ENCODE measurements around the gene ACOXL.

ACOXL gene

DNA sequence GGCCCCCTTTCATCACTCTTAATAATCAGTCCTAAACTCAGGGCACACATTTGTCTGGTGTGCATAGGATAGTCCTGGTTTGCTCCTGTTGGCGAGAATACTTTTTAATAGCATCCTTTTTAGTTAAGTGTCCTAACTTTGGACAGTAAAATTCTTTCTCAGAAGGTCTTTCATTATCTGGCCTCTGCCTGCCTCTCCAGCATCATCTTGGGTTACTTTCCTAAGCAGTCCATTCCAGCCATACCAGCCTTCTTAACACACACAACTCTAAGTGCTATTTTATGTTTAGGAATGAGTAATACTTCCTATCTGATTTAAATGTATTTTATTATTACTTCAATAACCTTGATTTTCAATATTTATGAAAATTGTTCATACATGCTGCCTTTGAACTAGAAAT, 151.0 kb downstream of the ACOXL start:
- Histone ChIP-seq H3K36me3 (ENCODE audit: control insufficient read depth in 2 of 2, insufficient read depth in 1 of 2, low read length in 2 of 2) (no peaks in the 10 kb centered on the region), H3K27ac (ENCODE audit: extremely low read depth, low read depth, low read length) (no peak overlapping the region), H3K4me1 (ENCODE audit: control insufficient read depth, insufficient read depth, low read length) (no peaks in the 10 kb centered on the region), H3K4me3 (ENCODE audit: low read depth, low read length) (no peak overlapping the region), H3K9me3 (ENCODE audit: control insufficient read depth, insufficient read depth, low read depth, low read length) (no peaks in the 10 kb centered on the region)
- TF ChIP-seq SCRT2 (tag by site-specific recombination; IDR thresholded peaks at IDR 0.05) = no peak
- no peak for TF ChIP-seq YY2 (tag by site-specific recombination; IDR thresholded peaks at IDR 0.05)
- no peak for TF ChIP-seq TCF7L2 (IDR thresholded peaks at IDR 0.05; ENCODE audit: borderline replicate concordance, low read depth, low read length)
- no peak for TF ChIP-seq ZNF416 (tag by site-specific recombination; IDR thresholded peaks at IDR 0.05)
- TF ChIP-seq ZNF664 (tag by site-specific recombination; IDR thresholded peaks at IDR 0.05) = no peak
- CTCF ChIA-PET = no interaction called here
- POLR2A ChIA-PET = no interaction called here

- H3K9me3 ChIP-seq (ENCODE audit: control insufficient read depth, insufficient read depth, low read depth, low read length) = no peaks in the 10 kb centered on the region
- H3K27ac ChIP-seq (ENCODE audit: extremely low read depth, low read depth, low read length) = no peak overlapping the region
- TF ChIP-seq ZNF707 (tag by site-specific recombination; IDR thresholded peaks at IDR 0.05) = no peak
- no peak for TF ChIP-seq KLF7 (tag by site-specific recombination; IDR thresholded peaks at IDR 0.05; ENCODE audit: borderline replicate concordance)
- ChIA-PET CTCF (interaction anchor here (0.8 to 1.1 kb wide), 2 partner anchors 9 to 32 kb away, joined by 3 to 4 read pairs; no protein-coding TSS in a partner anchor), POLR2A (no interaction called here)
- no peaks in the 10 kb centered on the region for H3K36me3 ChIP-seq (ENCODE audit: control insufficient read depth in 2 of 2, insufficient read depth in 1 of 2, low read length in 2 of 2)
- H3K4me3 ChIP-seq (ENCODE audit: low read depth, low read length) = no peak overlapping the region
- no peaks in the 10 kb centered on the region for H3K4me1 ChIP-seq (ENCODE audit: control insufficient read depth, insufficient read depth, low read length)
Measured at GRCh38 chr2:110885256-110885655, 152.9 kb downstream of the ACOXL start.

GRCh38 chr2:110886826-110887573, 154.6 kb downstream of the ACOXL start:
- H3K4me1 ChIP-seq (ENCODE audit: control insufficient read depth, insufficient read depth, low read length) = no peaks in the 10 kb centered on the region
- H3K36me3 ChIP-seq (ENCODE audit: control insufficient read depth in 2 of 2, insufficient read depth in 1 of 2, low read length in 2 of 2) = no peaks in the 10 kb centered on the region
- no peaks in the 10 kb centered on the region for H3K9me3 ChIP-seq (ENCODE audit: control insufficient read depth, insufficient read depth, low read depth, low read length)
- TF ChIP-seq ZNF184 (tag by site-specific recombination; IDR thresholded peaks at IDR 0.05) (no peak), GLI2 (tag by site-specific recombination; IDR thresholded peaks at IDR 0.05; ENCODE audit: borderline replicate concordance, low read depth) (no peak), BCL11A (tag by site-specific recombination; IDR thresholded peaks at IDR 0.05; ENCODE audit: low read depth) (no peak), ZNF561 (tag by site-specific recombination; IDR thresholded peaks at IDR 0.05; ENCODE audit: borderline replicate concordance) (no peak), BCL11B (tag by site-specific recombination; IDR thresholded peaks at IDR 0.05; ENCODE audit: low read depth) (no peak), ZNF707 (tag by site-specific recombination; IDR thresholded peaks at IDR 0.05) (no peak), GLIS2 (tag by site-specific recombination; IDR thresholded peaks at IDR 0.05) (no peak)
- CTCF ChIA-PET = no interaction called here
- no peak overlapping the region for H3K4me3 ChIP-seq (ENCODE audit: low read depth, low read length)
- POLR2A ChIA-PET = no interaction called here
- H3K27ac ChIP-seq (ENCODE audit: extremely low read depth, low read depth, low read length) = no peak overlapping the region

DNA sequence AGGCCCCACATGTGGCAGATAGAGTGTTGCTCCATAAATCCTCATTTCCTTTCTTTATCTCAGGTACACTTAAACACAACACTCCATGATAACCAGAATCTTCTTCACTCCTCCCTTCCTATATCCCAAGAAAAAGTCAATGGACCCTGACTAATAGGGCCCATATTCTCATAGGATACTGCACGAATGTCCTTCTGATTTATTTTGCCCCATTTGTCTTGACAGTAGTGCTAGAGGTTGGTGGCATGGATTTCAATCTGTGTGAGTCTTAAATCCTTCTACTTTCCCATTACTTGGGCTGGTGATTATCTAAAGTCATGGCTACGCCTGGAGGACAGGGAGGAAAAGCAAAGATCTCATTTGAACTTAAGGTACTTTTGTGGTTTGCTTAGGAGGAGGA, 156.0 kb downstream of the ACOXL start:
- ChIA-PET POLR2A (no interaction called here), CTCF (no interaction called here)
- Histone ChIP-seq H3K4me1 (ENCODE audit: control insufficient read depth, insufficient read depth, low read length) (no peaks in the 10 kb centered on the region), H3K27ac (ENCODE audit: extremely low read depth, low read depth, low read length) (no peak overlapping the region), H3K9me3 (ENCODE audit: control insufficient read depth, insufficient read depth, low read depth, low read length) (no peaks in the 10 kb centered on the region), H3K4me3 (ENCODE audit: low read depth, low read length) (no peak overlapping the region), H3K36me3 (ENCODE audit: control insufficient read depth in 2 of 2, insufficient read depth in 1 of 2, low read length in 2 of 2) (no peaks in the 10 kb centered on the region)
- TF ChIP-seq ZNF600 (tag by site-specific recombination; IDR thresholded peaks at IDR 0.05) (no peak), ZFHX2 (tag by site-specific recombination; conservative IDR thresholded peaks at IDR 0.05) (no peak), ZNF157 (tag by site-specific recombination; IDR thresholded peaks at IDR 0.05) (no peak), KLF8 (tag by site-specific recombination; IDR thresholded peaks at IDR 0.05) (no peak), FEZF1 (tag by site-specific recombination; IDR thresholded peaks at IDR 0.05) (no peak), ZNF585B (tag by site-specific recombination; IDR thresholded peaks at IDR 0.05) (no peak), HOXD13 (CRISPR knock-in tag; IDR thresholded peaks at IDR 0.05; ENCODE audit: borderline replicate concordance) (no peak), ZNF561 (tag by site-specific recombination; IDR thresholded peaks at IDR 0.05; ENCODE audit: borderline replicate concordance) (no peak), ZBTB20 (tag by site-specific recombination; IDR thresholded peaks at IDR 0.05) (no peak), KLF17 (tag by site-specific recombination; IDR thresholded peaks at IDR 0.05) (no peak), ZBTB21 (tag by site-specific recombination; IDR thresholded peaks at IDR 0.05) (no peak), ZNF791 (tag by site-specific recombination; IDR thresholded peaks at IDR 0.05) (no peak), ZNF610 (tag by site-specific recombination; IDR thresholded peaks at IDR 0.05; ENCODE audit: borderline replicate concordance) (no peak), ZNF654 (tag by site-specific recombination; IDR thresholded peaks at IDR 0.05; ENCODE audit: low read depth) (no peak), AEBP2 (tag by site-specific recombination; IDR thresholded peaks at IDR 0.05; ENCODE audit: borderline replicate concordance) (no peak), ZNF394 (tag by site-specific recombination; IDR thresholded peaks at IDR 0.05; ENCODE audit: borderline replicate concordance) (no peak)

Data from HEK293 (cell line).